Gastrocnemius medialis (tissue), 4 donors: ENCODE data around the gene AMPH.

Experiments
- POLR2A ChIP-seq, 2 donors: fragments of 450-650 bp; IDR thresholded peaks; one replicate each; pipeline ENCODE4 v1.6.1; 2017; ENCODE audit warnings: antibody characterized with exemption in 2 of 2, mild to moderate bottlenecking in 2 of 2, moderate library complexity in 2 of 2
- TF ChIP-seq, protein P1 (sequence below), 5 experiments: fragments of 450-650 bp in 3 of 5; fragments of 200-600 bp in 2 of 5; sonication (generic) in 2 of 5; IDR thresholded peaks in 4 of 5; conservative IDR thresholded peaks in 1 of 5; 1 replicate in 4 of 5; 2 replicates in 1 of 5; pipeline ENCODE4 v1.5.1; 2016 to 2019; ENCODE audit warnings: antibody characterized with exemption in 5 of 5, mild to moderate bottlenecking in 3 of 5, moderate library complexity in 3 of 5

GRCh38 chr7:38673795-38674194 is 42.6 kb upstream of the AMPH start:
- TF ChIP-seq, protein P1, sequence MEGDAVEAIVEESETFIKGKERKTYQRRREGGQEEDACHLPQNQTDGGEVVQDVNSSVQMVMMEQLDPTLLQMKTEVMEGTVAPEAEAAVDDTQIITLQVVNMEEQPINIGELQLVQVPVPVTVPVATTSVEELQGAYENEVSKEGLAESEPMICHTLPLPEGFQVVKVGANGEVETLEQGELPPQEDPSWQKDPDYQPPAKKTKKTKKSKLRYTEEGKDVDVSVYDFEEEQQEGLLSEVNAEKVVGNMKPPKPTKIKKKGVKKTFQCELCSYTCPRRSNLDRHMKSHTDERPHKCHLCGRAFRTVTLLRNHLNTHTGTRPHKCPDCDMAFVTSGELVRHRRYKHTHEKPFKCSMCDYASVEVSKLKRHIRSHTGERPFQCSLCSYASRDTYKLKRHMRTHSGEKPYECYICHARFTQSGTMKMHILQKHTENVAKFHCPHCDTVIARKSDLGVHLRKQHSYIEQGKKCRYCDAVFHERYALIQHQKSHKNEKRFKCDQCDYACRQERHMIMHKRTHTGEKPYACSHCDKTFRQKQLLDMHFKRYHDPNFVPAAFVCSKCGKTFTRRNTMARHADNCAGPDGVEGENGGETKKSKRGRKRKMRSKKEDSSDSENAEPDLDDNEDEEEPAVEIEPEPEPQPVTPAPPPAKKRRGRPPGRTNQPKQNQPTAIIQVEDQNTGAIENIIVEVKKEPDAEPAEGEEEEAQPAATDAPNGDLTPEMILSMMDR (IDR thresholded peaks at IDR 0.05 in 4 of 5, conservative IDR thresholded peaks at IDR 0.05 in 1 of 5), result no peak
- peak in 1 of 2 donors; percentile 10 for TF ChIP-seq POLR2A (IDR thresholded peaks at IDR 0.05)
